Esophagus muscularis mucosa (tissue), 4 donors: ENCODE data around the gene HNRNPUL2.
"Not testable (repeated sequence)": the region's sequence is repeated elsewhere in the genome, so short reads cannot be mapped to it uniquely, and the experiment has no call there.

Source experiments
- EP300 ChIP-seq: sonication (generic); formaldehyde crosslinking; IDR thresholded peaks from one replicate; pipeline ENCODE4 v1.6.1; 2017; ENCODE audit warnings: antibody characterized with exemption
- POLR2A ChIP-seq: fragments of 450-650 bp; IDR thresholded peaks from one replicate; pipeline ENCODE4 v1.6.1; 2017; ENCODE audit warnings: antibody characterized with exemption, moderate library complexity, mild to moderate bottlenecking, low read depth
- POLR2AphosphoS5 ChIP-seq, 2 donors: sonication (generic); formaldehyde crosslinking; IDR thresholded peaks; one replicate each; pipeline ENCODE4 v1.6.1; 2017; ENCODE audit warnings: antibody characterized with exemption in 2 of 2
- TF ChIP-seq, protein P1 (sequence below), 3 experiments: fragments of 200-600 bp in 2 of 3; fragments of 450-650 bp in 1 of 3; sonication (generic) in 2 of 3; IDR thresholded peaks; one replicate each; pipeline ENCODE4 v1.5.1; 2017 to 2019; ENCODE audit warnings: antibody characterized with exemption in 3 of 3, mild to moderate bottlenecking in 2 of 3, moderate library complexity in 1 of 3

DNA sequence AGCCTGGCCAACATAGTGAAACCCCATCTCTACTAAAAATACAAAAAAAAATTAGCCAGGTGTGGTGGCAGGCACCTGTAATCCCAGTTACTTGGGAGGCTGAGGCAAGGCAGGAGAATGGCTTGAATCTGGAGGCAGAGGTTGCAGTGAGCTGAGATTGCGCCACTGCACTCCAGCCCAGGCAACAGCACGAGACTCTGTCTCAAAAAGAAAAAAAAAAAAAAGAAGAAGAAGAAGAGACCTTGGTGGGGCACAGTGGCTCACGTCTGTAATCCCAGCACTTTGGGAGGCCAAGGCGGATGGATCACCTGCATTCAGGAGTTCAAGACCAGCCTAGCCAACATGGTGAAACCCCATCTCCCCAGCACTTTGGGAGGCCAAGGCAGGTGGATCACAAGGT, 23.3 kb downstream of the HNRNPUL2 start:
- TF ChIP-seq, protein P1, sequence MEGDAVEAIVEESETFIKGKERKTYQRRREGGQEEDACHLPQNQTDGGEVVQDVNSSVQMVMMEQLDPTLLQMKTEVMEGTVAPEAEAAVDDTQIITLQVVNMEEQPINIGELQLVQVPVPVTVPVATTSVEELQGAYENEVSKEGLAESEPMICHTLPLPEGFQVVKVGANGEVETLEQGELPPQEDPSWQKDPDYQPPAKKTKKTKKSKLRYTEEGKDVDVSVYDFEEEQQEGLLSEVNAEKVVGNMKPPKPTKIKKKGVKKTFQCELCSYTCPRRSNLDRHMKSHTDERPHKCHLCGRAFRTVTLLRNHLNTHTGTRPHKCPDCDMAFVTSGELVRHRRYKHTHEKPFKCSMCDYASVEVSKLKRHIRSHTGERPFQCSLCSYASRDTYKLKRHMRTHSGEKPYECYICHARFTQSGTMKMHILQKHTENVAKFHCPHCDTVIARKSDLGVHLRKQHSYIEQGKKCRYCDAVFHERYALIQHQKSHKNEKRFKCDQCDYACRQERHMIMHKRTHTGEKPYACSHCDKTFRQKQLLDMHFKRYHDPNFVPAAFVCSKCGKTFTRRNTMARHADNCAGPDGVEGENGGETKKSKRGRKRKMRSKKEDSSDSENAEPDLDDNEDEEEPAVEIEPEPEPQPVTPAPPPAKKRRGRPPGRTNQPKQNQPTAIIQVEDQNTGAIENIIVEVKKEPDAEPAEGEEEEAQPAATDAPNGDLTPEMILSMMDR (IDR thresholded peaks at IDR 0.05) = not testable (repeated sequence)
- not testable (repeated sequence) for TF ChIP-seq POLR2A; POLR2AphosphoS5 (IDR thresholded peaks at IDR 0.05); EP300
